ENCODE data around the gene PPFIA3.

PPFIA3 gene

GRCh38 chr19:49155005-49155819 is 35.9 kb downstream of the PPFIA3 start, which contains the start of gene HRC:
Gene HRC (minus strand): TSS chr19:49155396. CDS start chr19:49155237, 159 bp downstream.
- no peak for DNase-seq (ENCODE audit: low read depth)
- TF ChIP-seq MAX (IDR thresholded peaks at IDR 0.05; ENCODE audit: low read depth, low read length) (no peak), MYC (IDR thresholded peaks at IDR 0.05; ENCODE audit: low read depth, low read length) (no peak), POLR2A (IDR thresholded peaks at IDR 0.05; ENCODE audit: extremely low read depth, insufficient read length) (no peak)
- TF ChIP-seq, protein P1, sequence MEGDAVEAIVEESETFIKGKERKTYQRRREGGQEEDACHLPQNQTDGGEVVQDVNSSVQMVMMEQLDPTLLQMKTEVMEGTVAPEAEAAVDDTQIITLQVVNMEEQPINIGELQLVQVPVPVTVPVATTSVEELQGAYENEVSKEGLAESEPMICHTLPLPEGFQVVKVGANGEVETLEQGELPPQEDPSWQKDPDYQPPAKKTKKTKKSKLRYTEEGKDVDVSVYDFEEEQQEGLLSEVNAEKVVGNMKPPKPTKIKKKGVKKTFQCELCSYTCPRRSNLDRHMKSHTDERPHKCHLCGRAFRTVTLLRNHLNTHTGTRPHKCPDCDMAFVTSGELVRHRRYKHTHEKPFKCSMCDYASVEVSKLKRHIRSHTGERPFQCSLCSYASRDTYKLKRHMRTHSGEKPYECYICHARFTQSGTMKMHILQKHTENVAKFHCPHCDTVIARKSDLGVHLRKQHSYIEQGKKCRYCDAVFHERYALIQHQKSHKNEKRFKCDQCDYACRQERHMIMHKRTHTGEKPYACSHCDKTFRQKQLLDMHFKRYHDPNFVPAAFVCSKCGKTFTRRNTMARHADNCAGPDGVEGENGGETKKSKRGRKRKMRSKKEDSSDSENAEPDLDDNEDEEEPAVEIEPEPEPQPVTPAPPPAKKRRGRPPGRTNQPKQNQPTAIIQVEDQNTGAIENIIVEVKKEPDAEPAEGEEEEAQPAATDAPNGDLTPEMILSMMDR (IDR thresholded peaks at IDR 0.05; ENCODE audit: low read depth, low read length), result no peak
- H3K4me3 ChIP-seq (ENCODE audit: low read depth, low read length), result no peak within 1 kb of the TSS

- no peak overlapping the region for H3K4me3 ChIP-seq (ENCODE audit: low read depth, low read length)
- TF ChIP-seq MYC (IDR thresholded peaks at IDR 0.05; ENCODE audit: low read depth, low read length) (no peak), MAX (IDR thresholded peaks at IDR 0.05; ENCODE audit: low read depth, low read length) (no peak), POLR2A (IDR thresholded peaks at IDR 0.05; ENCODE audit: extremely low read depth, insufficient read length) (no peak)
- TF ChIP-seq, protein P1 (IDR thresholded peaks at IDR 0.05; ENCODE audit: low read depth, low read length), result no peak
- DNase-seq (ENCODE audit: low read depth), result no peak
These were observed 36.5 kb downstream of the PPFIA3 start for GRCh38 chr19:49155820-49156346.

GRCh38 chr19:49157445-49158224 is 38.3 kb downstream of the PPFIA3 start, which contains the start of gene TRPM4:
Gene TRPM4 (plus strand): TSS chr19:49157792. CDS start chr19:49157867, 75 bp downstream.
- peak; percentile 40 for DNase-seq (ENCODE audit: low read depth)
- no peak for TF ChIP-seq MAX (IDR thresholded peaks at IDR 0.05; ENCODE audit: low read depth, low read length)
- TF ChIP-seq, protein P1 (IDR thresholded peaks at IDR 0.05; ENCODE audit: low read depth, low read length), result no peak
- no peak within 1 kb of the TSS for H3K4me3 ChIP-seq (ENCODE audit: low read depth, low read length)

- DNase-seq (ENCODE audit: low read depth), result no peak
- no peak overlapping the region for H3K4me3 ChIP-seq (ENCODE audit: low read depth, low read length)
- TF ChIP-seq, protein P1 (IDR thresholded peaks at IDR 0.05; ENCODE audit: low read depth, low read length), result no peak
- no peak for TF ChIP-seq MYC (IDR thresholded peaks at IDR 0.05; ENCODE audit: low read depth, low read length)
- TF ChIP-seq MAX (IDR thresholded peaks at IDR 0.05; ENCODE audit: low read depth, low read length), result no peak
- TF ChIP-seq POLR2A (IDR thresholded peaks at IDR 0.05; ENCODE audit: extremely low read depth, insufficient read length), result no peak
These were observed 41.3 kb downstream of the PPFIA3 start for GRCh38 chr19:49160450-49161189.

GRCh38 chr19:49161987-49162386 is 42.6 kb downstream of the PPFIA3 start:
- H3K4me3 ChIP-seq (ENCODE audit: low read depth, low read length), result no peak overlapping the region
- TF ChIP-seq, protein P1 (IDR thresholded peaks at IDR 0.05; ENCODE audit: low read depth, low read length), result no peak
- TF ChIP-seq MYC (IDR thresholded peaks at IDR 0.05; ENCODE audit: low read depth, low read length), result no peak
- TF ChIP-seq MAX (IDR thresholded peaks at IDR 0.05; ENCODE audit: low read depth, low read length), result no peak
- TF ChIP-seq POLR2A (IDR thresholded peaks at IDR 0.05; ENCODE audit: extremely low read depth, insufficient read length), result no peak
- DNase-seq (ENCODE audit: low read depth), result no peak

Measured in NB4 (cell line).